HepG2 (cell line): ENCODE data around the gene KCNAB1. TPM values are rescaled to one million over a fixed set of nuclear protein-coding genes. Genes with fewer than 3 reads are reported as not detected.

ENCODE experiments used
- ATAC-seq: fragments of 200-7000 bp; cut with Tn5 transposase; 3 replicates; pipeline ENCODE4 v1.9.1; 2020; ENCODE audit warnings: mild to moderate bottlenecking, moderate library complexity
- BruUV-seq: library from RNA; stranded (reverse); fragments of 400-500 nt; replicated peaks from 2 replicates; lab custom pipeline; 2021; lab: Mats Ljungman, UMichigan
- CTCF ChIA-PET: fragments of 300-600 bp; formaldehyde crosslinking; extraction: SDS; loops from one replicate; lab custom pipeline; 2021; ENCODE audit warnings: low total read pairs, inconsistent platforms, low intra/inter-chr PET ratio; lab: Yijun Ruan, JAX
- POLR2A ChIA-PET: fragments of 350-600 bp; sonication (Branson Sonifier 250); formaldehyde crosslinking; loops from one replicate; lab custom pipeline; 2020; ENCODE audit warnings: antibody characterized with exemption, inconsistent platforms; lab: Yijun Ruan, JAX
- DNase-seq: peaks from one replicate; pipeline ENCODE4 v3.0.0-alpha.2; 2015; ENCODE audit warnings: low spot score
- FAIRE-seq: peaks from 3 replicates; lab custom pipeline; 2011; peaks lifted over from hg19 to GRCh38; lab: Jason Lieb, UNC
- H2AFZ ChIP-seq: one replicate; pipeline ENCODE4 v1.6.1; 2011; ENCODE audit warnings: low read length, inconsistent platforms
- H3K27ac ChIP-seq: fragments of 300-600 bp; 3 replicates; pipeline ENCODE4 v1.8.0; 2011; ENCODE audit warnings: mixed run types, mild to moderate bottlenecking, mixed read lengths, low read length, inconsistent platforms; ENCODE audit not compliant: insufficient read depth; ENCODE audit errors: extremely low read length
- H3K27me3 ChIP-seq, 2 experiments: fragments of 200-600 bp in 1 of 2; 2 replicates in 1 of 2; 3 replicates in 1 of 2; pipeline versions ENCODE4 v1.6.0 to v1.8.0; 2011; ENCODE audit warnings: low read length in 2 of 2, mild to moderate bottlenecking in 2 of 2, moderate library complexity in 2 of 2, inconsistent platforms in 1 of 2; ENCODE audit not compliant: insufficient read depth in 2 of 2, control insufficient read depth in 1 of 2
- H3K36me3 ChIP-seq, 2 experiments: fragments of 200-600 bp in 1 of 2; replicated peaks in 1 of 2; 2 replicates in 1 of 2; 3 replicates in 1 of 2; pipeline versions ENCODE4 v1.5.1 to v1.8.0; 2011; ENCODE audit warnings: low read length in 2 of 2, inconsistent platforms in 1 of 2; ENCODE audit not compliant: insufficient read depth in 2 of 2, control insufficient read depth in 1 of 2
- H3K4me1 ChIP-seq: 2 replicates; pipeline ENCODE4 v1.5.1; 2012; ENCODE audit warnings: low read length, inconsistent platforms; ENCODE audit not compliant: insufficient read depth
- H3K4me2 ChIP-seq: 2 replicates; pipeline ENCODE4 v1.6.0; 2011; ENCODE audit warnings: low read depth, low read length, inconsistent platforms
- H3K4me3 ChIP-seq, 3 experiments: fragments of 200-600 bp in 1 of 3; sonication (generic), shearing (Covaris generic) in 1 of 3; replicated peaks in 1 of 3; 2 replicates each; pipeline ENCODE4 v1.5.1; 2011 to 2016; ENCODE audit warnings: low read length in 3 of 3, inconsistent platforms in 2 of 3, low read depth in 2 of 3, mild to moderate bottlenecking in 2 of 3, control low read depth in 1 of 3, mixed read lengths in 1 of 3; ENCODE audit not compliant: insufficient read depth in 1 of 3
- H3K79me2 ChIP-seq: one replicate; pipeline ENCODE4 v1.6.1; 2011; ENCODE audit warnings: low read length, inconsistent platforms; ENCODE audit not compliant: insufficient read depth
- H3K9ac ChIP-seq: 2 replicates; pipeline ENCODE4 v1.6.0; 2011; ENCODE audit warnings: mild to moderate bottlenecking, low read depth, low read length, inconsistent platforms; ENCODE audit not compliant: insufficient read depth
- H3K9me3 ChIP-seq: 2 replicates; pipeline ENCODE4 v1.5.1; 2012; ENCODE audit warnings: mild to moderate bottlenecking, low read length
- H4K20me1 ChIP-seq: 2 replicates; pipeline ENCODE4 v1.6.0; 2011; ENCODE audit warnings: inconsistent platforms, mild to moderate bottlenecking, low read length, moderate library complexity; ENCODE audit not compliant: insufficient read depth
- AKAP8 ChIP-seq: sonication (generic); formaldehyde crosslinking; IDR thresholded peaks from 2 replicates; pipeline ENCODE4 v1.5.1; 2020; ENCODE audit warnings: mild to moderate bottlenecking, missing genetic modification reagents
- ERF ChIP-seq: IDR thresholded peaks from 2 replicates; pipeline ENCODE4 v1.6.1; 2018; ENCODE audit warnings: missing biosample characterization, missing genetic modification reagents
- ESRRA ChIP-seq: sonication (generic); formaldehyde crosslinking; IDR thresholded peaks from 2 replicates; pipeline ENCODE4 v1.5.1; 2020; ENCODE audit warnings: mild to moderate bottlenecking, low read depth, missing genetic modification reagents
- ISX ChIP-seq: sonication (generic); formaldehyde crosslinking; conservative IDR thresholded peaks from 2 replicates; pipeline ENCODE4 v1.5.0; 2020; ENCODE audit warnings: missing genetic modification reagents
- MYC ChIP-seq: sonication (generic); formaldehyde crosslinking; IDR thresholded peaks from 2 replicates; pipeline ENCODE4 v1.9.0; 2021; ENCODE audit warnings: missing genetic modification reagents, borderline replicate concordance
- PHF20 ChIP-seq: sonication (generic); formaldehyde crosslinking; IDR thresholded peaks from 2 replicates; pipeline ENCODE4 v1.5.0; 2020; ENCODE audit warnings: mild to moderate bottlenecking, missing genetic modification reagents
- SCMH1 ChIP-seq: sonication (generic); formaldehyde crosslinking; IDR thresholded peaks from 2 replicates; pipeline ENCODE4 v1.9.0; 2021; ENCODE audit warnings: missing genetic modification reagents, mild to moderate bottlenecking, borderline replicate concordance
- ZNF33A ChIP-seq: sonication (generic); formaldehyde crosslinking; IDR thresholded peaks from 2 replicates; pipeline ENCODE4 v1.5.1; 2020; ENCODE audit warnings: missing genetic modification reagents, mild to moderate bottlenecking, moderate library complexity, borderline replicate concordance
- WGBS: methylation state at CpG from one replicate; pipeline ENCODE4 v1.1.6; 2017; ENCODE audit warnings: low lambda C conversion rate; 5-methylcytosine and 5-hydroxymethylcytosine counted together
- in situ Hi-C: cut with HindIII; loops from 2 replicates; pipeline ENCODE4 v1.10.0; 2017; ENCODE audit warnings: low pct_unique_long_range_greater_than_20kb; ENCODE audit not compliant: extremely low pct_ligation_motif_present
- intact Hi-C: fragments of 100-400 bp; cut with micrococcal nuclease; formaldehyde crosslinking; loops from one replicate; pipeline ENCODE4 v1.10.0; 2022; ENCODE audit not compliant: unreplicated experiment
- polyA plus RNA-seq, 8 experiments: library from polyadenylated mRNA; depleted of rRNA in 3 of 8; stranded (reverse) in 7 of 8; unstranded in 1 of 8; fragments of >200 nt; fragmentation: Illumina TruSeq in 4 of 8; extraction: Trizol in 4 of 8; gene quantifications; 2 replicates each; pipeline versions ENCODE4 v1.2.1 to v1.2.3, GENCODE V29; 2011 to 2016; ENCODE audit warnings: low read depth in 4 of 8, missing spikeins in 1 of 8, mixed read lengths in 1 of 8; ENCODE audit not compliant: insufficient read depth in 1 of 8
- total RNA-seq, 5 experiments: library from RNA; depleted of rRNA; stranded (reverse); fragments of >200 nt; fragmentation: Illumina TruSeq; extraction: Trizol; gene quantifications; 2 replicates each; pipeline ENCODE4 v1.2.3, GENCODE V29; 2016; ENCODE audit warnings: low read depth in 1 of 5

The KCNAB1 gene
- total and polyA plus RNA-seq, 2 of the 13 experiments (the other 11 are each of a cell fraction or from before 2014, with no cell fraction given) = not detected

- Histone ChIP-seq H3K27ac (no peak overlapping the region), H4K20me1 (no peaks in the 10 kb centered on the region), H3K4me2 (no peak overlapping the region), H3K27me3 (no peaks in the 10 kb centered on the region), H3K4me1 (no peaks in the 10 kb centered on the region), H3K79me2 (no peaks in the 10 kb centered on the region), H3K36me3 (no peaks in the 10 kb centered on the region), H3K4me3 (no peak overlapping the region), H2AFZ (no peak overlapping the region), H3K9me3 (no peaks in the 10 kb centered on the region), H3K9ac (no peak overlapping the region)
- BruUV-seq = no TSS peak
- 68% methylated on average over 4 of the region's 4 CpGs for WGBS
- ChIA-PET CTCF (no interaction called here), POLR2A (no interaction called here)
- intact Hi-C loops (no loop called here), in situ Hi-C loops (loop anchor here (25.0 kb wide), 1 partner anchor 345 kb away; no protein-coding TSS in a partner anchor)
- ATAC-seq (no peak), DNase-seq (no peak), FAIRE-seq (no peak)
- TF ChIP-seq ISX (no peak), AKAP8 (CRISPR knock-in tag) (no peak), ERF (CRISPR knock-in tag) (no peak), ESRRA (CRISPR knock-in tag) (no peak), ZNF33A (CRISPR knock-in tag) (no peak)
Observed at GRCh38 chr3:156166808-156167207, 46.4 kb downstream of the KCNAB1 start.

GRCh38 chr3:156170571-156170970 is 50.2 kb downstream of the KCNAB1 start:
- no peak for FAIRE-seq

More at GRCh38 chr3:156170571-156170970, 50.2 kb downstream of the KCNAB1 start:
- Histone ChIP-seq H3K4me3 (no peak overlapping the region), H3K27me3 (no peaks in the 10 kb centered on the region), H3K4me1 (no peaks in the 10 kb centered on the region), H3K4me2 (no peak overlapping the region), H3K9ac (no peak overlapping the region), H3K9me3 (no peaks in the 10 kb centered on the region), H2AFZ (no peak overlapping the region), H4K20me1 (no peaks in the 10 kb centered on the region), H3K27ac (no peak overlapping the region), H3K79me2 (no peaks in the 10 kb centered on the region), H3K36me3 (no peaks in the 10 kb centered on the region)
- intact Hi-C loops = no loop called here
- in situ Hi-C loops = loop anchor here (25.0 kb wide), 1 partner anchor 342 kb away; no protein-coding TSS in a partner anchor
- TF ChIP-seq PHF20 (no peak), MYC (no peak), SCMH1 (CRISPR knock-in tag) (no peak)
- ChIA-PET CTCF (no interaction called here), POLR2A (no interaction called here)
- ATAC-seq (no peak), DNase-seq (no peak)
- no TSS peak for BruUV-seq
